WTC11 (cell line): ENCODE data around the gene ENTREP3. TPM values are rescaled to one million over a fixed set of nuclear protein-coding genes. Genes with fewer than 3 reads are reported as not detected.

ENCODE experiments used
- ATAC-seq: fragments of 200-7000 bp; cut with Tn5 transposase; 2 replicates; pipeline ENCODE4 v1.10.0; 2021; ENCODE audit warnings: mild to moderate bottlenecking, moderate library complexity
- CTCF ChIA-PET: fragments of 300-600 bp; sonication (Branson Sonifier 250); formaldehyde crosslinking; loops from one replicate; lab custom pipeline; 2021; ENCODE audit warnings: antibody characterized with exemption; lab: Charles Lee
- POLR2A ChIA-PET: fragments of 350-600 bp; sonication (Branson Sonifier 250); formaldehyde crosslinking; loops from one replicate; lab custom pipeline; 2021; ENCODE audit warnings: antibody characterized with exemption; lab: Charles Lee
- DNase-seq: peaks from one replicate; pipeline ENCODE4 v3.0.0; 2021; ENCODE audit warnings: low spot score
- H3K27ac Mint-ChIP-seq: 2 replicates; pipeline ENCODE4 v1.8.0; 2021; ENCODE audit warnings: mixed read lengths
- H3K27me3 Mint-ChIP-seq: 2 replicates; pipeline ENCODE4 v1.8.0; 2021; ENCODE audit warnings: low read depth, mild to moderate bottlenecking, moderate library complexity, mixed read lengths
- H3K36me3 Mint-ChIP-seq: 2 replicates; pipeline ENCODE4 v1.8.0; 2021; ENCODE audit warnings: mixed read lengths
- H3K4me1 Mint-ChIP-seq: 2 replicates; pipeline ENCODE4 v1.8.0; 2022; ENCODE audit warnings: mixed read lengths
- H3K4me3 Mint-ChIP-seq: 2 replicates; pipeline ENCODE4 v1.8.0; 2021; ENCODE audit warnings: mild to moderate bottlenecking, moderate library complexity, mixed read lengths
- H3K9me3 Mint-ChIP-seq: 2 replicates; pipeline ENCODE4 v1.8.0; 2021; ENCODE audit warnings: mixed read lengths
- AFF4 ChIP-seq: sonication (generic); formaldehyde crosslinking; IDR thresholded peaks from 2 replicates; pipeline ENCODE4 v1.8.1; 2023; ENCODE audit warnings: mild to moderate bottlenecking, missing genetic modification reagents, borderline replicate concordance
- ARID4B ChIP-seq: sonication (generic); formaldehyde crosslinking; IDR thresholded peaks from 2 replicates; pipeline ENCODE4 v1.8.0; 2023; ENCODE audit warnings: missing genetic modification reagents, mild to moderate bottlenecking, borderline replicate concordance
- ATF1 ChIP-seq: sonication (generic); formaldehyde crosslinking; IDR thresholded peaks from 2 replicates; pipeline ENCODE4 v1.8.1; 2023; ENCODE audit warnings: mild to moderate bottlenecking, moderate library complexity, missing genetic modification reagents
- CBFB ChIP-seq: sonication (generic); formaldehyde crosslinking; IDR thresholded peaks from 2 replicates; pipeline ENCODE4 v1.8.1; 2022; ENCODE audit warnings: mild to moderate bottlenecking, low read depth, missing genetic modification reagents
- CDX4 ChIP-seq: fragments of 250-450 bp; sonication (Bioruptor Pico); IDR thresholded peaks from 2 replicates; pipeline ENCODE4 v1.9.0; 2021; ENCODE audit warnings: moderate library complexity, mild to moderate bottlenecking, inconsistent platforms, borderline replicate concordance
- CTCF ChIP-seq: fragments of 200-600 bp; IDR thresholded peaks from 2 replicates; pipeline ENCODE4 v1.8.0; 2022; ENCODE audit warnings: antibody characterized with exemption
- ELF4 ChIP-seq: sonication (generic); formaldehyde crosslinking; IDR thresholded peaks from 2 replicates; pipeline ENCODE4 v1.8.1; 2022; ENCODE audit warnings: low read depth, mild to moderate bottlenecking, moderate library complexity, missing genetic modification reagents
- ERG ChIP-seq: fragments of 250-450 bp; sonication (Bioruptor Pico); IDR thresholded peaks from 2 replicates; pipeline ENCODE4 v1.8.0; 2021; ENCODE audit warnings: mild to moderate bottlenecking
- ESRRA ChIP-seq: sonication (generic); formaldehyde crosslinking; IDR thresholded peaks from 2 replicates; pipeline ENCODE4 v1.8.1; 2022; ENCODE audit warnings: mild to moderate bottlenecking, missing genetic modification reagents, borderline replicate concordance
- GABPB1 ChIP-seq: sonication (generic); formaldehyde crosslinking; IDR thresholded peaks from 2 replicates; pipeline ENCODE4 v1.8.1; 2023; ENCODE audit warnings: mild to moderate bottlenecking, missing genetic modification reagents
- HMGA2 ChIP-seq: fragments of 250-450 bp; sonication (Bioruptor Pico); IDR thresholded peaks from 2 replicates; pipeline ENCODE4 v1.4.0; 2021; ENCODE audit warnings: mild to moderate bottlenecking, moderate library complexity
- NFYB ChIP-seq: sonication (generic); formaldehyde crosslinking; conservative IDR thresholded peaks from 2 replicates; pipeline ENCODE4 v1.8.0; 2022; ENCODE audit warnings: low read depth, missing genetic modification reagents
- NR1H2 ChIP-seq: sonication (generic); formaldehyde crosslinking; IDR thresholded peaks from 2 replicates; pipeline ENCODE4 v1.9.0; 2021; ENCODE audit warnings: mild to moderate bottlenecking, moderate library complexity, missing genetic modification reagents
- NR2C2 ChIP-seq: sonication (generic); formaldehyde crosslinking; IDR thresholded peaks from 2 replicates; pipeline ENCODE4 v1.8.0; 2022; ENCODE audit warnings: mild to moderate bottlenecking, missing genetic modification reagents
- ZNF317 ChIP-seq: sonication (generic); formaldehyde crosslinking; IDR thresholded peaks from 2 replicates; pipeline ENCODE4 v1.8.1; 2023; ENCODE audit warnings: low read depth, mild to moderate bottlenecking, moderate library complexity, missing genetic modification reagents, borderline replicate concordance
- ZNF423 ChIP-seq: fragments of 250-450 bp; sonication (Bioruptor Pico); IDR thresholded peaks from 2 replicates; pipeline ENCODE4 v2.1.2; 2022; ENCODE audit warnings: mild to moderate bottlenecking, moderate library complexity
- ZSCAN18 ChIP-seq: fragments of 250-450 bp; sonication (Bioruptor Pico); IDR thresholded peaks from 2 replicates; pipeline ENCODE4 v2.1.2; 2022; ENCODE audit warnings: mild to moderate bottlenecking, moderate library complexity
- total RNA-seq: library from RNA; stranded (reverse); gene quantifications from 3 replicates; pipeline ENCODE4 v1.2.3, GENCODE V29; 2021
- TF ChIP-seq, protein P1 (sequence below): sonication (generic); formaldehyde crosslinking; IDR thresholded peaks from 2 replicates; pipeline ENCODE4 v1.8.0; 2022; ENCODE audit warnings: mild to moderate bottlenecking, missing genetic modification reagents

Gene ENTREP3
- total RNA-seq, 1 experiment from 2014 or later, result 67.8 TPM

GRCh38 chr1:155269381-155269780 is 14.1 kb upstream of the ENTREP3 start (continued):
- no peak for TF ChIP-seq AFF4 (CRISPR knock-in tag)
- TF ChIP-seq CDX4 (CRISPR knock-in tag), result no peak
- no peak for TF ChIP-seq GABPB1 (CRISPR knock-in tag)
- TF ChIP-seq ZNF423 (CRISPR knock-in tag), result no peak
- no peak for TF ChIP-seq ZSCAN18 (CRISPR knock-in tag)

DNA sequence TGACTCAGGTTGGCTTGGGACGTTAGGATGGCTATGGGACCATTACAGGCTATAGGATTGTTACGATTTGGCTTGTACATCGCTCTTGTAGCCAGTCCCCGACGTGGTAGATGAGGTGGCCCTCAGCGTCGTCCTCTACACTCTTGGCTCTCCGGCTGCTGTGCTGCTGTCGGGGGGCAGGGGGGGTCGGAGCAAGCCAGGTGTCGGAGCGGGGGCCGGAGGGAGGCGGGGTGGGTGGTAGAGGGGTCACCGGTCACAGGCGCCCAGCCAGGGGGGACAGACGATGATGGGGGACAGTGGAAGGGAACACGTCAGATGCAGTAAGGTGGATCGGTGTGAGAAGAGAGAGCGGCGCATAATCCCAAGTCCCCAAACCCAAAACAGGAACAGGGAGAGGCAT is 13.3 kb upstream of the ENTREP3 start:
- DNase-seq (no peak), ATAC-seq (no peak)
- TF ChIP-seq ATF1 (CRISPR knock-in tag), result no peak
- TF ChIP-seq ESRRA, result no peak
- POLR2A ChIA-PET, result no interaction called here
- Mint-ChIP-seq H3K4me1 (peaks cover 15% of the 10 kb centered on the region), H3K9me3 (no peaks in the 10 kb centered on the region), H3K27me3 (no peaks in the 10 kb centered on the region), H3K27ac (no peak overlapping the region), H3K36me3 (peaks cover 83% of the 10 kb centered on the region), H3K4me3 (no peak overlapping the region)
- CTCF ChIA-PET, result no interaction called here

DNA sequence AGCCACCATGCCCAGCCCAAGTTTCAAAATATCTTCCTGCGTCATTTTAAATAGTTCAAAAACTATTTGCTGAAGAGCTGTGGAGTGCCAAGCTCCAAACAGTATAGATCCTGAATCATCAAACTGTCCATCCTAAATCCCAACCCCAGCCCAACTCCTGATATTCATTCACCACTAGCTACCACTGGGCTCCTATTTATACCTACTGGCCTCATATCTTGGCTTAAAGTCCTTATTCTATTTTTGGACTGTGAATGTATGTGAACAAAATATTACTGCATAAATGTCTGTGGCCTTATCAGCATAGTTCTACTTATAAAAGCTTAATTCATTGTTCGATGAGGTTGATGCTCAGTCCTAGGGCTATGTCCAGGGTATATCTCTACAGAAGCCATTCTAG is 12.1 kb upstream of the ENTREP3 start:
- DNase-seq, result no peak
- Mint-ChIP-seq H3K4me3 (no peak overlapping the region), H3K4me1 (peaks cover 14% of the 10 kb centered on the region), H3K9me3 (no peaks in the 10 kb centered on the region), H3K27me3 (no peaks in the 10 kb centered on the region), H3K27ac (no peak overlapping the region), H3K36me3 (peaks cover 88% of the 10 kb centered on the region)
- ChIA-PET POLR2A (interaction anchor here (0.7 to 1.4 kb wide), 2 partner anchors 12 to 981 kb away, joined by 3 read pairs; partner anchors contain the start of genes ENTREP3 and PAQR6), CTCF (interaction anchor here (0.8 to 3.7 kb wide), 3 partner anchors 10 to 45 kb away, joined by 3 to 16 read pairs (median 9); partner anchors contain the start of gene HCN3)
- ATAC-seq, result no peak
- TF ChIP-seq ARID4B (CRISPR knock-in tag) (no peak), NR2C2 (CRISPR knock-in tag) (no peak), ELF4 (CRISPR knock-in tag) (no peak), CBFB (CRISPR knock-in tag) (no peak), NFYB (CRISPR knock-in tag) (no peak), ZNF317 (CRISPR knock-in tag) (no peak), CTCF (no peak), HMGA2 (CRISPR knock-in tag) (no peak), ERG (CRISPR knock-in tag) (no peak), NR1H2 (CRISPR knock-in tag) (no peak)
- TF ChIP-seq, protein P1, sequence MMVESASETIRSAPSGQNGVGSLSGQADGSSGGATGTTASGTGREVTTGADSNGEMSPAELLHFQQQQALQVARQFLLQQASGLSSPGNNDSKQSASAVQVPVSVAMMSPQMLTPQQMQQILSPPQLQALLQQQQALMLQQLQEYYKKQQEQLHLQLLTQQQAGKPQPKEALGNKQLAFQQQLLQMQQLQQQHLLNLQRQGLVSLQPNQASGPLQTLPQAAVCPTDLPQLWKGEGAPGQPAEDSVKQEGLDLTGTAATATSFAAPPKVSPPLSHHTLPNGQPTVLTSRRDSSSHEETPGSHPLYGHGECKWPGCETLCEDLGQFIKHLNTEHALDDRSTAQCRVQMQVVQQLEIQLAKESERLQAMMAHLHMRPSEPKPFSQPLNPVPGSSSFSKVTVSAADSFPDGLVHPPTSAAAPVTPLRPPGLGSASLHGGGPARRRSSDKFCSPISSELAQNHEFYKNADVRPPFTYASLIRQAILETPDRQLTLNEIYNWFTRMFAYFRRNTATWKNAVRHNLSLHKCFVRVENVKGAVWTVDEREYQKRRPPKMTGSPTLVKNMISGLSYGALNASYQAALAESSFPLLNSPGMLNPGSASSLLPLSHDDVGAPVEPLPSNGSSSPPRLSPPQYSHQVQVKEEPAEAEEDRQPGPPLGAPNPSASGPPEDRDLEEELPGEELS (CRISPR knock-in tag), result no peak
